Stimulated activated naive CD8-positive, alpha-beta T cell treated with anti-CD3 and anti-CD28 coated beads, Interleukin-15, Interleukin-2, amounts not matched to agents 100 ng/mL and 50 ng/mL, for 24 hours (primary cell): ENCODE data around the gene CREB3.

Source experiments
- H3K27ac Mint-ChIP-seq: one replicate; pipeline ENCODE4 v1.8.0; 2021; ENCODE audit warnings: mild to moderate bottlenecking, mixed read lengths
- H3K27me3 Mint-ChIP-seq: one replicate; pipeline ENCODE4 v1.8.0; 2021; ENCODE audit warnings: mixed read lengths
- H3K36me3 Mint-ChIP-seq: one replicate; pipeline ENCODE4 v1.8.0; 2021; ENCODE audit warnings: low read depth, mixed read lengths
- H3K4me1 Mint-ChIP-seq: one replicate; pipeline ENCODE4 v1.8.0; 2021; ENCODE audit warnings: low read depth, mixed read lengths
- H3K4me3 Mint-ChIP-seq: one replicate; pipeline ENCODE4 v1.8.0; 2021; ENCODE audit warnings: mild to moderate bottlenecking, mixed read lengths
- H3K9me3 Mint-ChIP-seq: one replicate; pipeline ENCODE4 v1.8.0; 2021; ENCODE audit warnings: mixed read lengths

Gene CREB3

GRCh38 chr9:35728041-35728971 lies 4.2 kb upstream of the CREB3 start:
- no peak overlapping the region for H3K4me3 Mint-ChIP-seq
- H3K27me3 Mint-ChIP-seq: no peaks in the 10 kb centered on the region
- H3K4me1 Mint-ChIP-seq: peaks cover 5% of the 10 kb centered on the region
- no peaks in the 10 kb centered on the region for H3K9me3 Mint-ChIP-seq
- H3K36me3 Mint-ChIP-seq: peaks cover 28% of the 10 kb centered on the region
- H3K27ac Mint-ChIP-seq: no peak overlapping the region

DNA sequence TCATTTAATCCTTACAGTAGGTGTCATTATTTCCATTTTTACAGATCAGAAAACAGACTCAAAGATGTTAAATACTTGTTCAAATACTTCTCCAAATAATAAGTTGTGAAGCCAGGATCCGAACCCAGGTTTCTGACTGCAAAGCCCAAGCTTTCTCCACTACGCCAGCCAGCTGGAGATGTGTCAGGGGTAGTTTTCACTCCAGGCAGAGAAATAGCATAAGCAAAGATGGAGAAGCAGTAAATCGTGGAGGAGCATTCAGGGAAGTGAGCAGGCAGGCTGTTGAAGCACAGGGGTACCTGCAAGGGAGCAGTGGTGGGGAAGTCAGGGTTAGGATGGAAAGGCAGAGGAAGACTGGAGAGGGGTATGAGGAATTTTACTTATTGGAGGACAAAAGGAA lies 3.4 kb upstream of the CREB3 start:
- no peak overlapping the region for H3K27ac Mint-ChIP-seq
- peaks cover 22% of the 10 kb centered on the region for H3K36me3 Mint-ChIP-seq
- no peaks in the 10 kb centered on the region for H3K9me3 Mint-ChIP-seq
- peaks cover 13% of the 10 kb centered on the region for H3K4me1 Mint-ChIP-seq
- H3K4me3 Mint-ChIP-seq: no peak overlapping the region
- no peaks in the 10 kb centered on the region for H3K27me3 Mint-ChIP-seq

- H3K4me1 Mint-ChIP-seq: peaks cover 17% of the 10 kb centered on the region
- H3K27ac Mint-ChIP-seq: no peak overlapping the region
- H3K4me3 Mint-ChIP-seq: no peak overlapping the region
- peaks cover 19% of the 10 kb centered on the region for H3K36me3 Mint-ChIP-seq
- H3K27me3 Mint-ChIP-seq: no peaks in the 10 kb centered on the region
- H3K9me3 Mint-ChIP-seq: no peaks in the 10 kb centered on the region
Measured at GRCh38 chr9:35729700-35730485, 2.6 kb upstream of the CREB3 start.

DNA sequence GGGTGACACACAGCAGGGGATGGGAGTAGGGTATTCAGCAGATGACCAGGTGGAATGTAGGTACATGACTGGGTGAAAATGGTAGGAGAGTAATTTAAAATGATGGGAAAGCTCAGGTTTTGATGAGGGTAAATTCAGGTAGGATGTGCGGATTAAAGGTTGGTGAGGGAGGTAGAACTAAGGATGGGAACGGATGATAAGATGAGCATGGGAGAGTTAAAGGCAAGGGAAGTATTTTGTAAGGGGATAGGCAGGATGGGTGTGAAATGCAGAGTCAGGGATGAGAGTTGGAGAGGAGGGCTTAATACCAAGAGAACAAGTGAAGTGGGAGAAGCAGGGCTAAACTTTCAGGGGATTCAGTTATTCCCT lies 2.0 kb upstream of the CREB3 start:
- H3K4me3 Mint-ChIP-seq: no peak overlapping the region

GRCh38 chr9:35731415-35732184 lies 866 bp upstream of the CREB3 start:
- Mint-ChIP-seq H3K9me3 (no peaks in the 10 kb centered on the region), H3K27me3 (no peaks in the 10 kb centered on the region), H3K27ac (peak overlapping the region; percentile 95), H3K4me1 (peaks cover 17% of the 10 kb centered on the region), H3K4me3 (no peak overlapping the region), H3K36me3 (peaks cover 23% of the 10 kb centered on the region)

More for the DNA sequence above, 2.0 kb upstream of the CREB3 start:
- Mint-ChIP-seq H3K4me1 (peaks cover 17% of the 10 kb centered on the region), H3K36me3 (peaks cover 22% of the 10 kb centered on the region), H3K9me3 (no peaks in the 10 kb centered on the region), H3K27me3 (no peaks in the 10 kb centered on the region), H3K27ac (no peak overlapping the region)

DNA sequence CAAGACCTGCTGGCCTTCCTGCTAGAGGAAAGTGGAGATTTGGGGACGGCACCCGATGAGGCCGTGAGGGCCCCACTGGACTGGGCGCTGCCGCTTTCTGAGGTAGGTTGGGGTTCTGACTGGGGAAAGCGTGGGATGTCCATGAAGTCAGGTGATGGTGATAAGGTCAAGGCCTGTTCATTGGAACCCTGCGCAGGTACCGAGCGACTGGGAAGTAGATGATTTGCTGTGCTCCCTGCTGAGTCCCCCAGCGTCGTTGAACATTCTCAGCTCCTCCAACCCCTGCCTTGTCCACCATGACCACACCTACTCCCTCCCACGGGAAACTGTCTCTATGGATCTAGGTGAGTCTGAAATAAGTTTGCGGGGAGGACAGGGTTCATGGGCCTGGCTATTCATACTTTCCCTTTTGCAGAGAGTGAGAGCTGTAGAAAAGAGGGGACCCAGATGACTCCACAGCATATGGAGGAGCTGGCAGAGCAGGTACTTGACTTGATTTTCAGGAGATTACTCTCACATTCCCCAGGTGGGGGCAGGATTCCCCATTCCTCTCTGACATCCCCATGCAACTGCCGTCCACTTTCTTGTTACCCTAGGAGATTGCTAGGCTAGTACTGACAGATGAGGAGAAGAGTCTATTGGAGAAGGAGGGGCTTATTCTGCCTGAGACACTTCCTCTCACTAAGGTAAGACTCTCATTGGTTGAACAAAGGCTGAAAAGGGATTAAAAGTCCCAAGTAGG lies 505 bp downstream of the CREB3 start:
- Mint-ChIP-seq H3K4me1 (peaks cover 17% of the 10 kb centered on the region), H3K9me3 (no peaks in the 10 kb centered on the region), H3K27ac (peak overlapping the region; percentile 94), H3K27me3 (no peaks in the 10 kb centered on the region), H3K4me3 (no peak overlapping the region), H3K36me3 (peaks cover 23% of the 10 kb centered on the region)

GRCh38 chr9:35734096-35734495 lies 1.6 kb downstream of the CREB3 start:
- Mint-ChIP-seq H3K4me1 (peaks cover 17% of the 10 kb centered on the region), H3K27me3 (no peaks in the 10 kb centered on the region), H3K4me3 (peak overlapping the region; percentile 35), H3K36me3 (peaks cover 34% of the 10 kb centered on the region), H3K9me3 (no peaks in the 10 kb centered on the region), H3K27ac (peak overlapping the region; percentile 67)

- Mint-ChIP-seq H3K4me3 (no peak overlapping the region), H3K36me3 (peaks cover 41% of the 10 kb centered on the region), H3K27me3 (no peaks in the 10 kb centered on the region), H3K27ac (no peak overlapping the region), H3K9me3 (no peaks in the 10 kb centered on the region), H3K4me1 (peaks cover 17% of the 10 kb centered on the region)
Measured at GRCh38 chr9:35736201-35736633, 3.8 kb downstream of the CREB3 start.

- Mint-ChIP-seq H3K4me1 (peaks cover 26% of the 10 kb centered on the region), H3K27ac (no peak overlapping the region), H3K9me3 (no peaks in the 10 kb centered on the region), H3K27me3 (no peaks in the 10 kb centered on the region), H3K36me3 (peaks cover 44% of the 10 kb centered on the region), H3K4me3 (no peak overlapping the region)
Measured at GRCh38 chr9:35737143-35737542, 4.7 kb downstream of the CREB3 start.

GRCh38 chr9:35738186-35738585 lies 5.7 kb downstream of the CREB3 start:
- peaks cover 27% of the 10 kb centered on the region for H3K4me1 Mint-ChIP-seq
- H3K9me3 Mint-ChIP-seq: no peaks in the 10 kb centered on the region
- H3K4me3 Mint-ChIP-seq: no peak overlapping the region
- H3K27ac Mint-ChIP-seq: no peak overlapping the region
- H3K36me3 Mint-ChIP-seq: peaks cover 52% of the 10 kb centered on the region
- H3K27me3 Mint-ChIP-seq: no peaks in the 10 kb centered on the region

- H3K36me3 Mint-ChIP-seq: peaks cover 60% of the 10 kb centered on the region
- no peak overlapping the region for H3K27ac Mint-ChIP-seq
- H3K4me3 Mint-ChIP-seq: no peak overlapping the region
- H3K4me1 Mint-ChIP-seq: peaks cover 24% of the 10 kb centered on the region
- H3K27me3 Mint-ChIP-seq: no peaks in the 10 kb centered on the region
- H3K9me3 Mint-ChIP-seq: no peaks in the 10 kb centered on the region
Measured at GRCh38 chr9:35738924-35739323, 6.5 kb downstream of the CREB3 start.

DNA sequence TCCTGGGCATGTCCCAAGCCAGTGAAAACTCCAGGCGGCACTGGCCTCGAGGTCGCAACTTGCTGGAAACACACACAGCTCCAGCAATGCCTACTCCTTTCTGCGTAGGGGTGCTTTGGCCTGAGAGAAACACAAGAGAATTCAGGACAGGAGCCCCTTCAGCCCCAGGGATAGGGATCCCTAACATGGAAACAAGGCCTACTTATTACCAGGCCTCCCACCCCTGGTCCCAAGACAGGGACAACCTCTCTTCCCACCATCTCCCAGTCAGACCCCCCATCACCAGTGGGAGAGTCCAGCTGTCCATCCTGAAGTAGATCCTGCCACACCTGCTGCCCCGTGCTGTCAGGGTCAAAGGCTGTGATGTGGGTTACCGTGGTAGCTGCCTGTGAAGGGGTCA lies 7.8 kb downstream of the CREB3 start:
- H3K4me3 Mint-ChIP-seq: no peak overlapping the region
- no peak overlapping the region for H3K27ac Mint-ChIP-seq
- H3K36me3 Mint-ChIP-seq: peaks cover 56% of the 10 kb centered on the region
- no peaks in the 10 kb centered on the region for H3K27me3 Mint-ChIP-seq
- no peaks in the 10 kb centered on the region for H3K9me3 Mint-ChIP-seq
- H3K4me1 Mint-ChIP-seq: peaks cover 19% of the 10 kb centered on the region

- Mint-ChIP-seq H3K27ac (peak overlapping the region; percentile 7), H3K4me3 (no peak overlapping the region), H3K36me3 (peaks cover 54% of the 10 kb centered on the region), H3K27me3 (no peaks in the 10 kb centered on the region), H3K9me3 (no peaks in the 10 kb centered on the region), H3K4me1 (peaks cover 33% of the 10 kb centered on the region)
Measured at GRCh38 chr9:35741740-35742139, 9.3 kb downstream of the CREB3 start.

DNA sequence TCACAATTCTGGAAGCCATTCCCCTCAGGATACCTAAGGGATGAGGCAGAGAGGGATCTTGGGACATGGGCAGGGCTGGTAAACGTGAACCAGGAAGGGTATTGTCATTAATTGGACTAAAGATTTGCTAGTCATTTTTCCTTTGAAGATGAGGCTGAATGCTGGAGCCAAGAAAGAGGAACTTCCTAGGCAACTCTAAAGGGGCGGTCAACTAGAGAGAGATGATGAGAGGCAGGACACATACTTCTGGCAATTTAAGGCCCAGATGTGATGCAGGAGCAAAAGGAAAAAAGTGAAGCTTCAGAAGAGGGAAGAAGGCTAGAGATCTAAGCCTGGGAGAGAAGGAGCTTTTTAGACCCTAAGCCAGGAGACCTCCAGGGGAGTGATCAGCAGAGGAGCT lies 11.0 kb downstream of the CREB3 start:
- Mint-ChIP-seq H3K27ac (no peak overlapping the region), H3K27me3 (no peaks in the 10 kb centered on the region), H3K4me1 (peaks cover 48% of the 10 kb centered on the region), H3K9me3 (no peaks in the 10 kb centered on the region), H3K36me3 (peaks cover 47% of the 10 kb centered on the region), H3K4me3 (no peak overlapping the region)
